ENCODE measurements around the gene SEMA6C.

SEMA6C gene

DNA sequence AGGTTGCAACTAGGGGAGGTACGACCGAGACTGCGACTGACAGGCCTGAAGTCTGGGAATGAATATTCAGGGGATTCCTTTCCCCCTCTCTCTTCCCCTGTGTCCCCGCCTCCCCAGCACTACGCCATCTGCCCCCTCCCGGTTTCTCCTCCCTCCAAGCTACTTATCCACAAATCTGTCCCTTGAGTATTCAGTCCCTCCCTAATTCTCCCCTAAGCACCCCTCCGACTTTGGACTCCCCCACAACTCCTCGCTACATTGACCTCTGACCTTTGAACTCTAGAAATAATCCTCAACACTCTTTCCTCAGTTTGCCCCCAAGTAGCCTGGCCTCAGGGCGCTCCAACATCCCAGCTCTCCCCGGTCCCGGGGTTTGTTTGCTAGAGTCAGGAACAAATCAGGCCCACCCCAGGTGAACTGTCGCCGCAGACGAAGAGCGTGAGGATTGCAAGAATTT, 18.9 kb upstream of the SEMA6C start:
- Histone ChIP-seq H3K4me3 (ENCODE audit: insufficient read depth, low read length, poor library complexity, severe bottlenecking) (peak overlapping the region; percentile 93), H3K27me3 (ENCODE audit: low read length) (no peaks in the 10 kb centered on the region), H2AFZ (ENCODE audit: low read depth, low read length, severe bottlenecking) (peak overlapping the region; percentile 60), H4K20me1 (ENCODE audit: low read depth, low read length) (no peaks in the 10 kb centered on the region), H3K4me2 (ENCODE audit: low read depth, low read length, poor library complexity, severe bottlenecking) (peak overlapping the region; percentile 79), H3K9ac (ENCODE audit: low read length) (peak overlapping the region; percentile 77), H3K9me3 (ENCODE audit: insufficient read depth, low read length) (no peaks in the 10 kb centered on the region), H3K36me3 (ENCODE audit: low read length) (no peaks in the 10 kb centered on the region), H3K79me2 (ENCODE audit: insufficient read depth, low read length) (peaks cover 22% of the 10 kb centered on the region), H3K9me2 (replicated peaks; ENCODE audit: insufficient read depth, low read length) (no peaks in the 10 kb centered on the region), H3F3A (ENCODE audit: insufficient read depth) (0 out of 2 replicates have a peak, but pooled peaks cover 5% of the 10 kb centered on the region), H3K27ac (ENCODE audit: low read depth, low read length) (no peak overlapping the region)
- TF ChIP-seq CTCF (IDR thresholded peaks at IDR 0.05; ENCODE audit: insufficient read depth, low read length, poor library complexity, severe bottlenecking) (no peak), EZH2phosphoT487 (conservative IDR thresholded peaks at IDR 0.05; ENCODE audit: low read length) (no peak)

DNA sequence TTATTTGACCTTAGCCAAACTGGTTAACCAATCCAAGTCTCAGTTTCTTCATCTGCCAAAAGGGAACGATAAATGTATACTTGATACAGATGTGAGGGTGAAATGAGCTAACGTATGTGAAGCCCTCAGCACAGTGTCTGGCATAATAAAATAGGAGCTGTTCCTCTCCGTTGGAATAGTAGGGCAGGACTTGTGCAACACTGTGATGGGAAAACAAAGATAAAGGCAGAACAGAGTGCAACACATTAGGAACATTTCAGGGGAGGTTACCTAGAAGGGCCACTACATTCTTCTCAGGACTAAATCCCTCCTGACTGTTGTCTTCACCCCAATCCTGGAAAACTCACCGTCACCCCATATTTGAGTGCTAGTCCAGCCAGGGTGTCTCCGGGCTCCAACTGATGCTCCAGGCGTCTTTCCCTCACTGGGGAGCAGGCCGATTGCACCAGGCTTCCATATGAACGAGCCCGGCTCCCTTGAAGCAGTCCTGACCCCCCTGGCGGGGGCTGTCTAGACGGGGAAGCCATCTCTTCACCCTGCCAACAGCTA, 18.4 kb upstream of the SEMA6C start:
- no peaks in the 10 kb centered on the region for H3K36me3 ChIP-seq (ENCODE audit: low read length)
- peak overlapping the region; percentile 77 for H3K9ac ChIP-seq (ENCODE audit: low read length)
- H3K9me2 ChIP-seq (replicated peaks; ENCODE audit: insufficient read depth, low read length), result no peaks in the 10 kb centered on the region
- H3K27ac ChIP-seq (ENCODE audit: low read depth, low read length), result no peak overlapping the region
- TF ChIP-seq EZH2phosphoT487 (conservative IDR thresholded peaks at IDR 0.05; ENCODE audit: low read length) (no peak), CTCF (IDR thresholded peaks at IDR 0.05; ENCODE audit: insufficient read depth, low read length, poor library complexity, severe bottlenecking) (no peak)
- no peak overlapping the region for H2AFZ ChIP-seq (ENCODE audit: low read depth, low read length, severe bottlenecking)
- no peaks in the 10 kb centered on the region for H3K9me3 ChIP-seq (ENCODE audit: insufficient read depth, low read length)
- H3K4me2 ChIP-seq (ENCODE audit: low read depth, low read length, poor library complexity, severe bottlenecking), result peak overlapping the region; percentile 79
- peaks cover 22% of the 10 kb centered on the region for H3K79me2 ChIP-seq (ENCODE audit: insufficient read depth, low read length)
- H4K20me1 ChIP-seq (ENCODE audit: low read depth, low read length), result no peaks in the 10 kb centered on the region
- H3K27me3 ChIP-seq (ENCODE audit: low read length), result no peaks in the 10 kb centered on the region
- H3F3A ChIP-seq (ENCODE audit: insufficient read depth), result 0 out of 2 replicates have a peak, but pooled peaks cover 5% of the 10 kb centered on the region
- peak overlapping the region; percentile 93 for H3K4me3 ChIP-seq (ENCODE audit: insufficient read depth, low read length, poor library complexity, severe bottlenecking)

DNA sequence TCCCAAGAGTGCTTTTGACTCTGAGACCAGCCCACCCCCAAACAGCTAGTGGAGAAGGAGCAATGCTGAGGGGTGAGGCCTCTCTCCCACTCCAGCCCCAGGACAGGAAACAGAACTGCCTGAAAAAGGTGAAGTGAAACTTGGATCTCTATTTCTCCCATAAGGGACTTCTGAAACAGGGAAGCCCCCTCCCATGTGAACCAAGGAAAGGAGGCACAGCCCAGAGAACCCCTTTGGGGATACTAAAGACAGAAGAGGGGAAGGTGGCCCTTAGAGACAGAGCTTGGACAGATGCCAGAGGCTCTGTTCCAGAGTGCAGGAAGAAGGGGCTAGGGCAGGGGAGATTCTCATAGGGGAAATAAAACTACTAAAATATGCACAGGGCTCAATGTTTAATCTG, 12.9 kb upstream of the SEMA6C start:
- H3K4me2 ChIP-seq (ENCODE audit: low read depth, low read length, poor library complexity, severe bottlenecking), result no peak overlapping the region
- no peaks in the 10 kb centered on the region for H3K9me3 ChIP-seq (ENCODE audit: insufficient read depth, low read length)
- no peaks in the 10 kb centered on the region for H3K36me3 ChIP-seq (ENCODE audit: low read length)
- TF ChIP-seq EZH2phosphoT487 (conservative IDR thresholded peaks at IDR 0.05; ENCODE audit: low read length), result no peak
- TF ChIP-seq CTCF (IDR thresholded peaks at IDR 0.05; ENCODE audit: insufficient read depth, low read length, poor library complexity, severe bottlenecking), result no peak
- no peaks in the 10 kb centered on the region for H3K79me2 ChIP-seq (ENCODE audit: insufficient read depth, low read length)
- no peaks in the 10 kb centered on the region for H3K9me2 ChIP-seq (replicated peaks; ENCODE audit: insufficient read depth, low read length)
- no peak overlapping the region for H3K4me3 ChIP-seq (ENCODE audit: insufficient read depth, low read length, poor library complexity, severe bottlenecking)
- H3K27ac ChIP-seq (ENCODE audit: low read depth, low read length), result no peak overlapping the region
- no peak overlapping the region for H3K9ac ChIP-seq (ENCODE audit: low read length)
- H2AFZ ChIP-seq (ENCODE audit: low read depth, low read length, severe bottlenecking), result no peak overlapping the region
- 0 out of 2 replicates have a peak, but pooled peaks cover 5% of the 10 kb centered on the region for H3F3A ChIP-seq (ENCODE audit: insufficient read depth)
- no peaks in the 10 kb centered on the region for H4K20me1 ChIP-seq (ENCODE audit: low read depth, low read length)
- no peaks in the 10 kb centered on the region for H3K27me3 ChIP-seq (ENCODE audit: low read length)

All from SU-DHL-6 (cell line).